Immature natural killer cell (primary cell): Measurements from ENCODE around the gene CCR6. TPM values are rescaled to one million over a fixed set of nuclear protein-coding genes. Genes with fewer than 3 reads are reported as not detected.
A peak's percentile ranks its signal among the peaks of the same experiment; 100 is the strongest.

Experiments used
- DNase-seq, 3 donors: peaks; one replicate each; pipeline ENCODE4 v3.0.0; 2022; ENCODE audit warnings: mixed read lengths in 1 of 3
- H3K27ac Mint-ChIP-seq, 6 donors: one replicate each; pipeline ENCODE4 v1.8.0; 2020; ENCODE audit warnings: mixed read lengths in 6 of 6, mild to moderate bottlenecking in 5 of 6, inconsistent platforms in 4 of 6, moderate library complexity in 3 of 6
- H3K27me3 Mint-ChIP-seq, 3 donors: one replicate each; pipeline ENCODE4 v1.8.0; 2020 to 2021; ENCODE audit warnings: low read depth in 3 of 3, mild to moderate bottlenecking in 3 of 3, mixed read lengths in 3 of 3, moderate library complexity in 3 of 3, inconsistent platforms in 1 of 3
- H3K36me3 Mint-ChIP-seq, 3 donors: one replicate each; pipeline ENCODE4 v1.8.0; 2020; ENCODE audit warnings: mixed read lengths in 3 of 3, inconsistent platforms in 2 of 3, mild to moderate bottlenecking in 2 of 3
- H3K4me1 Mint-ChIP-seq, 2 donors: one replicate each; pipeline ENCODE4 v1.8.0; 2020; ENCODE audit warnings: inconsistent platforms in 2 of 2, mild to moderate bottlenecking in 2 of 2, mixed read lengths in 2 of 2, moderate library complexity in 1 of 2
- H3K4me3 Mint-ChIP-seq, 5 donors: one replicate each; pipeline ENCODE4 v1.8.0; 2020; ENCODE audit warnings: mild to moderate bottlenecking in 5 of 5, mixed read lengths in 5 of 5, inconsistent platforms in 3 of 5, moderate library complexity in 3 of 5
- H3K9me3 Mint-ChIP-seq, 6 donors: one replicate each; pipeline ENCODE4 v1.8.0; 2020; ENCODE audit warnings: mild to moderate bottlenecking in 6 of 6, mixed read lengths in 6 of 6, inconsistent platforms in 4 of 6, moderate library complexity in 3 of 6
- polyA plus RNA-seq, 3 donors: library from polyadenylated mRNA; unstranded; fragments of 300-500 nt; fragmentation: Illumina TruSeq; gene quantifications; one replicate each; pipeline ENCODE4 v1.2.3, GENCODE V29; 2021

CCR6 gene
- polyA plus RNA-seq, 3 donors from 2014 or later = 0.79 to 2.3 (median 1.8) TPM

- Mint-ChIP-seq H3K27ac (no peak overlapping the region), H3K4me1 (peaks cover 23 to 33% of the 10 kb centered on the region in 2 donors), H3K9me3 (no peaks in the 10 kb centered on the region), H3K27me3 (peaks cover 2 to 9% (median 4%) of the 10 kb centered on the region in 3 donors), H3K4me3 (no peak overlapping the region), H3K36me3 (peaks cover 0 to 3% (median 0%) of the 10 kb centered on the region in 3 donors)
- no peak for DNase-seq
These were observed 6.6 kb upstream of the CCR6 start for GRCh38 chr6:167116109-167116837.

- Mint-ChIP-seq H3K27ac (no peak overlapping the region), H3K27me3 (peaks cover 2 to 9% (median 4%) of the 10 kb centered on the region in 3 donors), H3K9me3 (no peaks in the 10 kb centered on the region), H3K36me3 (peaks cover 0 to 3% (median 0%) of the 10 kb centered on the region in 3 donors), H3K4me1 (peaks cover 29 to 33% of the 10 kb centered on the region in 2 donors), H3K4me3 (no peak overlapping the region)
- DNase-seq = no peak
These were observed 6.1 kb upstream of the CCR6 start for GRCh38 chr6:167116838-167117228.

GRCh38 chr6:167118006-167118405 lies 4.9 kb upstream of the CCR6 start:
- H3K36me3 Mint-ChIP-seq = peaks cover 0 to 3% (median 0%) of the 10 kb centered on the region in 3 donors

GRCh38 chr6:167118839-167119238 lies 4.1 kb upstream of the CCR6 start:
- H3K4me3 Mint-ChIP-seq = no peak overlapping the region
- H3K27me3 Mint-ChIP-seq = peaks cover 0 to 9% (median 5%) of the 10 kb centered on the region in 3 donors
- DNase-seq = no peak
- H3K4me1 Mint-ChIP-seq = peaks cover 47 to 50% of the 10 kb centered on the region in 2 donors
- H3K9me3 Mint-ChIP-seq = no peaks in the 10 kb centered on the region
- peaks cover 0 to 3% (median 0%) of the 10 kb centered on the region in 3 donors for H3K36me3 Mint-ChIP-seq
- no peak overlapping the region for H3K27ac Mint-ChIP-seq

More at GRCh38 chr6:167118006-167118405, 4.9 kb upstream of the CCR6 start:
- Mint-ChIP-seq H3K9me3 (no peaks in the 10 kb centered on the region), H3K27ac (no peak overlapping the region), H3K4me3 (no peak overlapping the region), H3K27me3 (peaks cover 0 to 9% (median 5%) of the 10 kb centered on the region in 3 donors), H3K4me1 (peaks cover 41 to 42% of the 10 kb centered on the region in 2 donors)
- DNase-seq = no peak

- peaks cover 0 to 9% (median 5%) of the 10 kb centered on the region in 3 donors for H3K27me3 Mint-ChIP-seq
- peaks cover 47 to 60% of the 10 kb centered on the region in 2 donors for H3K4me1 Mint-ChIP-seq
- H3K27ac Mint-ChIP-seq = no peak overlapping the region
- H3K9me3 Mint-ChIP-seq = no peaks in the 10 kb centered on the region
- peak overlapping the region in 2 of 5 donors; percentile 23 to 32 for H3K4me3 Mint-ChIP-seq
- DNase-seq = peak in 2 of 3 donors; percentile 29 to 34
- H3K36me3 Mint-ChIP-seq = peaks cover 0 to 3% (median 0%) of the 10 kb centered on the region in 3 donors
These were observed 3.0 kb upstream of the CCR6 start for GRCh38 chr6:167119670-167120582.

GRCh38 chr6:167120583-167120903 lies 2.4 kb upstream of the CCR6 start:
- H3K27ac Mint-ChIP-seq = no peak overlapping the region
- H3K4me3 Mint-ChIP-seq = peak overlapping the region in 3 of 5 donors; percentile 1 to 29 (median 4)
- H3K9me3 Mint-ChIP-seq = no peaks in the 10 kb centered on the region

GRCh38 chr6:167121335-167121841 lies 1.5 kb upstream of the CCR6 start:
- Mint-ChIP-seq H3K27ac (peak overlapping the region in 4 of 6 donors; percentile 39 to 74 (median 62)), H3K27me3 (peaks cover 0 to 9% (median 5%) of the 10 kb centered on the region in 3 donors), H3K9me3 (no peaks in the 10 kb centered on the region), H3K4me1 (peaks cover 47 to 60% of the 10 kb centered on the region in 2 donors), H3K36me3 (peaks cover 0 to 3% (median 0%) of the 10 kb centered on the region in 3 donors), H3K4me3 (peak overlapping the region; percentile 69 to 87 (median 75))
- no peak for DNase-seq

More at GRCh38 chr6:167120583-167120903, 2.4 kb upstream of the CCR6 start:
- no peak for DNase-seq
- peaks cover 47 to 60% of the 10 kb centered on the region in 2 donors for H3K4me1 Mint-ChIP-seq
- peaks cover 0 to 9% (median 5%) of the 10 kb centered on the region in 3 donors for H3K27me3 Mint-ChIP-seq
- peaks cover 0 to 3% (median 0%) of the 10 kb centered on the region in 3 donors for H3K36me3 Mint-ChIP-seq

GRCh38 chr6:167122041-167122826 lies 662 bp upstream of the CCR6 start:
- H3K4me1 Mint-ChIP-seq = peaks cover 48 to 60% of the 10 kb centered on the region in 2 donors
- no peaks in the 10 kb centered on the region for H3K9me3 Mint-ChIP-seq
- peak overlapping the region; percentile 69 to 87 (median 75) for H3K4me3 Mint-ChIP-seq
- peaks cover 0 to 3% (median 0%) of the 10 kb centered on the region in 3 donors for H3K36me3 Mint-ChIP-seq
- H3K27ac Mint-ChIP-seq = peak overlapping the region; percentile 13 to 74 (median 48)
- DNase-seq = peak in 2 of 3 donors; percentile 15 to 23
- peaks cover 0 to 9% (median 6%) of the 10 kb centered on the region in 3 donors for H3K27me3 Mint-ChIP-seq

- peaks cover under 1 to 6% (median 3%) of the 10 kb centered on the region in 3 donors for H3K27me3 Mint-ChIP-seq
- H3K4me3 Mint-ChIP-seq = peak overlapping the region in 1 of 5 donors; percentile 8
- H3K4me1 Mint-ChIP-seq = peaks cover 48 to 62% of the 10 kb centered on the region in 2 donors
- no peak overlapping the region for H3K27ac Mint-ChIP-seq
- H3K36me3 Mint-ChIP-seq = peaks cover 0 to 8% (median 0%) of the 10 kb centered on the region in 3 donors
- no peak for DNase-seq
- H3K9me3 Mint-ChIP-seq = no peaks in the 10 kb centered on the region
These were observed 1.9 kb downstream of the CCR6 start for GRCh38 chr6:167124753-167125152.

GRCh38 chr6:167125410-167125809 lies 2.5 kb downstream of the CCR6 start:
- H3K36me3 Mint-ChIP-seq = peaks cover 0 to 8% (median 0%) of the 10 kb centered on the region in 3 donors
- H3K4me1 Mint-ChIP-seq = peaks cover 49 to 62% of the 10 kb centered on the region in 2 donors
- H3K27me3 Mint-ChIP-seq = peaks cover 0 to 10% (median 3%) of the 10 kb centered on the region in 3 donors
- DNase-seq = no peak
- H3K9me3 Mint-ChIP-seq = no peaks in the 10 kb centered on the region
- no peak overlapping the region for H3K27ac Mint-ChIP-seq
- H3K4me3 Mint-ChIP-seq = peak overlapping the region in 1 of 5 donors; percentile 8

- DNase-seq = no peak
- Mint-ChIP-seq H3K9me3 (no peaks in the 10 kb centered on the region), H3K4me1 (peaks cover 48 to 62% of the 10 kb centered on the region in 2 donors), H3K27ac (no peak overlapping the region), H3K36me3 (peaks cover 0 to 8% (median 0%) of the 10 kb centered on the region in 3 donors), H3K27me3 (peaks cover 0 to 10% (median 3%) of the 10 kb centered on the region in 3 donors), H3K4me3 (no peak overlapping the region)
These were observed 3.0 kb downstream of the CCR6 start for GRCh38 chr6:167125855-167126349.

GRCh38 chr6:167127785-167128531 lies 5.1 kb downstream of the CCR6 start:
- H3K4me3 Mint-ChIP-seq = no peak overlapping the region
- peaks cover 2 to 8% (median 3%) of the 10 kb centered on the region in 3 donors for H3K27me3 Mint-ChIP-seq
- no peak overlapping the region for H3K27ac Mint-ChIP-seq
- no peaks in the 10 kb centered on the region for H3K9me3 Mint-ChIP-seq
- H3K36me3 Mint-ChIP-seq = peaks cover 0 to 8% (median 0%) of the 10 kb centered on the region in 3 donors
- DNase-seq = no peak
- peaks cover 41 to 56% of the 10 kb centered on the region in 2 donors for H3K4me1 Mint-ChIP-seq
